ENCODE results near the gene ITGB3.
"Not testable (repeated sequence)": the region's sequence is repeated elsewhere in the genome, so short reads cannot be mapped to it uniquely, and the experiment has no call there.

The ITGB3 gene

DNA sequence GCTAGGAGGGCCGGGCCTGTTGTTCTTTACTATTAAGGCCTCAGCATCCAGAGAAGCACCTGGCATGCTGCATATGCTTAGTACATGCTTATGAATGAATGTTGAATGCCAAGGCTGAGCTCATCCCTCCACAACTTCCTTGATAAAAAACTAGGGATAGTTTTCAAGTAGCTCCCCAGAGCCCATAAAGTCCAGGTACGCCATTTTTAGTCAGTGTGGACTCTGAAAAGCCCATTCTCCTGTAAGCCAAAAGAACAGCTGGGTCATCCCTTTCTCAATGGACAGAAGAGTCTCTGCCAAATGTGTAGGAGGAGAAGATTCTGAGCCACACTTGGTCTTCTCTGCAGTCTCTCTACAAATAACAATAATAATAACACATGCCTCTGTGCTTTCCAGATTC is 8.9 kb upstream of the ITGB3 start:
- no peak for DNase-seq (ENCODE audit: low read depth)

DNA sequence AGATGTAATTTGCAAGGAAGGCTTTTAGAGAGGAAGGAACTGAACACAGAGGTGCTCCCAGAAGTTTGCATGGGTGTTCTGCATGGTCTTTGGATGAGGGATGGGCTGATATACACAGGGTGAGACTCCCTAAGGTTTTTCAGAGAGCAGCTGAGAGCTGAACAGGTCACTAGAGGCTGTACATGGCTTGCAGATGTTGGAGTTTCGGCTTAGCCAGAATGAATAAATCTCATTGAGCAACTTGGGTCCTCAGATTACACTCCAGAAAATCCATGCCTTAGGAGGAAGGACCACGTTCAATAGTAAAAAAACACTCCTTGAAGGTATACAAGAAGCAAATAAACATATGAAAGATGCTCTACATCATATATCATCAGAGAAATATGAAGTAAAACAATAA is 7.5 kb upstream of the ITGB3 start:
- DNase-seq (ENCODE audit: low read depth) = no peak

DNA sequence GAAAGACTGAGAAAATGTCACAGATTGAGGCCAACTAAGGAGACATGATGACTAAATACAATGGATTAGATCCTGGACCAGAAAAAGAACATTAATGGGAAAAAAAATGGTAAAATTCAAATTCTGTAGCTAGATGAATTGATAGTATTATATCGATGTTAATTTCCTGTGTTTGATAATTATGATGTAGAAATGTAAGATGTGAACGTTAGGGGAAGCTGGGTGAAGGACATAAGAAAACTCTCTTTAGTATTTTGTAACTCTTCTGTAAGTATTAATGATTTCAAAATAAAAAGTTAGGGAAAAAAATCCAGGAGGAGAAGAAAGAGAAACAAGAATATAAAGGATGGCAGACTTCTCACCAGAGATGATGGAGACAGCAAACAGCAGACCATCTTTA is 2.8 kb upstream of the ITGB3 start:
- no peak for DNase-seq (ENCODE audit: low read depth)

DNA sequence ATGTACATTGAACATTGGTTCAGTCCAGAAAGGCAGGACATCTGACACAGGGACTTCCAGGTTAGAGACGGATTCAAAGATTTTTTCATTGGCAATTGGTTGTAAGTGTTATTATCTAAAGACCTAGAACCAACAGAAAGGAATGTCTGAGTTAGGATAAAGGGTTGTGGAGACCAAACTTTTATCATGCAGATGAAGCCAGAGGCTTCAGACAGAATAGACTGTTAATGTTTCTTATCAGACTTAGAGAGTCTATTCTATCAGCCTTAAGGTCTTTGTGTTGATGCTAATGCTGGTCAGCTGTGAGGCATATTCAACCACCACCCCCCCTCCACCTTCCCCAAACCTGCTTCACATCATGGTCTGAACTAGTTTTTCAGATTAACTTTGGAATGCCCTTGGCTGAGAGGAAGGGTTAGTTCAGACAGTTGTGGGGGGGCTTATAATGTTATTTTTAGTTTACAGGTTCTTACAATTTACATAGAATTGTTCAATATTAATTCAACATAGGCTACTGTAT is 2.1 kb upstream of the ITGB3 start:
- no peak for DNase-seq (ENCODE audit: low read depth)

DNA sequence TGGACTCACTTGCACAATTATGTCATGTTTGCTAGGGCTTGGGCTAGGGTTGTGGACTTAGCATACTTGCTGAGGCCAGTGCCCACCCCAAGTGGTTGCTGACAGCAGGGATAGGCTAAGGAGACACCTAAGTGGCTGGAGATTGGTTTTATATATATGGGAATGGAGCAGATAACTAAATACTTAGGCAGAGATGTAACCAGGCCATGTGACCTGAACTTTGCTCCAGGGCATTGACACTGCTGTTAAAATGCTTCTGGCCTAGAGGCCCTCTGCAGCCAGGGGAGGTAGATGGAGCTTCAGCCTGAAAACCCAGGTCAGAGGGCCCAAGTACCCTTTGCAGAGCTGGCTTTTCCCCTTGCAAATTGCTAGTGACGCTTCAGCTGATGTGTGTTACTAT is 1.4 kb upstream of the ITGB3 start:
- no peak for DNase-seq (ENCODE audit: low read depth)

DNA sequence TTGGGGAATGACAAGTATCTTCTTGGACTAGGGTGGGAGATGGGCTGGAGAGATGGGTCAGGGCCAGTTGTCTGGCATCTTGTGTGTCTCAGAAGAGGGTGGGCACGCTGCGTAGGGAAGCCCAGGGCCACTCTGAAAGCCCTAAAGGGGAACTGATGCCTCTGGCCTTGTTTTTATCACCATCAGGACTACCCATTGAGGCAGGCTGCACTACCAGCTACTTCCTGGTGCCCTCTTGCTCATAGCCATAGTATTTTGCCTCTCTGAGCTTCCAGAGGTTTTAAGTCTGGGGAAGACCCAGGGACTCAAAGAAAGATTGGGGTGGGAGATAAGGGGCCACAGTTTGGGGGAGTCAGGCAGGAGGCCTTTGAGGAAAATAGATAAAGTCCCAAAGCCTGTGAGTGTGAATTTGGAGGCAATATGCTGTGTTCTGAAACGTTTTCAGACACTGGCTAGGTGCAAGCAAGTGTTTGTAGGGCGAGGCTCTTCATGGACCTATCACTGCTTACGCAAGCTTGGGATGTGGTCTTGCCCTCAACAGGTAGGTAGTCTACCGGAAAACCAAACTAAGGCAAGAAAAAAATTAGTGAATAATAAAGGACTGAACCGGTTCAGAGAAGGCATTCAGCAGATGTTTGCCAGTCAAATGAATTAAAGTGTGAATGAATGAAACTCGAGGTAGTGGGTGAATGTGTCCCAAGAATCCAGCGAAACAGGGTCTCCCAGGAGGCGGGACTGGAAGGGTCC is 688 bp upstream of the ITGB3 start:
- no peak for DNase-seq (ENCODE audit: low read depth)

DNA sequence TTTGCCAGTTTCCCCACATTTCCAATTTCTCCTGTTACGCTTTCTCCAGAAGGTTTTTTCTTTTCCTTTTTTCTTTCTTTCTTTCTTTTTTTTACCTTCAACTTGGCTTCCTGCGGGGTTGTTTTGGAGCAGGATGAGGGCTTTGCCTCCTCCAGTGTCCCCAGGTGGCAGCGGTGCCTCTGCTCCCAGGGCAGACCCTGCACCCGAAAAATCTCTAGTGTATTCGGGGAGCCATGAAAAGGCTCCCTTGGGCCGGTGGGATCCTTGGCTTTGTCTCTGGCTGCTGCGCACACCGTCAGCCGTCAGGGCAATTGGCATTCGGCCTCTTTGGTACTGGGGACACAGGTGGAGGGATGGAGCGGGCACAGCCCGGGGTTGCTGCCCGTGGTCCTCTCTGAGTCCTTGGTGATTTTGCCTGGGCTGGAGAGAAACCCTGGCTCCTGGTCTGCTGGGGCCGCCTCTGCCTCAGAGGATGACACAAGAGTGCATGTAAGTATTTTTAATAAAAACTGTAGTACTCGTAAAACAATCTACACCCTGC is 846 bp downstream of the ITGB3 start:
- DNase-seq (ENCODE audit: low read depth) = no peak

DNA sequence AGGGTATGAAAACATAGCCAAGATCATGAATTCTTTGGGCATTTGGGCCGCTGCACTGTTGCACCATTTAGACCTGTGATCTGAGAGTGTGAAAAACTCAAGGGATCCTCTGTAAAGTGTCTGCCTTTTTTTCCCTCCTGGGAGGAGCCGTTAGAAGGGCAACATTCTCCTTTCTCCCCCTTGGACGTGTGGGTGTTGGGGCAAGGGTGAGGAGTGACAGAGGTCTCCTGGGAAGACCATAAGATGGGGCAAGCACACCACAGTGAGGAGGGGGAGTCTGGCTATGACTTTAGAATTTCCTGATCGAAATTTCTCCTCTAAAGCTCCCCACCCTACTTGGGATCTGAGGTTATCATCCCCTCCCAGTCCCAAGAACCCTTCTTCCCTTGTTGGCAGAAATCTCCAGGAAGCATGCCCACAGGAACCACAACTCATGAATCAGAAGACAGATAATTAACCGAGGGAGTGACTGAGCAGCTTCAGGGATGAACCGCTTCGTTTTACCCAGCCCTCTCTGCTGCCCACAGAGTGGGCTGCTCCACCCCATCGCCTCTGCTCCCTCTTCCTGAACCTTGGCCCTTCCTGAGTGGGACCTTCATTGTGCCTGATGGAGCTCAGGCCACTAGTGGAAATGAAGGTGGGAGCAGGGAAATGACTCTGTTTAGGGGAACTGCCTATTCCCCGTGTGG is 4.2 kb downstream of the ITGB3 start:
- DNase-seq (ENCODE audit: low read depth) = no peak

DNA sequence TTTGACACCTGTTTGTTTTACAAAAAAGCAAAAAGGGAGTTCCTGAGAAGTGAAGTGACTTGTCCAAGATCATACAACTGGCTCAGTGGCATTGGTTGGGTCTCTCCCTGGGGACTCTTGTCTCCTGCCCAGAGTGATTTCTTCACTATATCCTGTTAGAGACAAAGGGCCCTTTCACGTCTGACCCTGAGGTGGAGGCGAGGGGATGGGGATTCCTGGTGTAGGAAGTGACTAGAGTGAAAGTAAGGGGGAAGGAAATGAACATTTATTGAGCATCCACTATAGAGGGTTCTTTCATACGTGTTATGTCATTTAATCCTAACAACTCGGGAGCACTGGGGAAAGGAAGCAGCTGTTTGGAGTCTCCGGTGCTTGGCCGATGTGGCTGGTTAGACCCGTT is 9.0 kb downstream of the ITGB3 start:
- DNase-seq (ENCODE audit: low read depth) = no peak

DNA sequence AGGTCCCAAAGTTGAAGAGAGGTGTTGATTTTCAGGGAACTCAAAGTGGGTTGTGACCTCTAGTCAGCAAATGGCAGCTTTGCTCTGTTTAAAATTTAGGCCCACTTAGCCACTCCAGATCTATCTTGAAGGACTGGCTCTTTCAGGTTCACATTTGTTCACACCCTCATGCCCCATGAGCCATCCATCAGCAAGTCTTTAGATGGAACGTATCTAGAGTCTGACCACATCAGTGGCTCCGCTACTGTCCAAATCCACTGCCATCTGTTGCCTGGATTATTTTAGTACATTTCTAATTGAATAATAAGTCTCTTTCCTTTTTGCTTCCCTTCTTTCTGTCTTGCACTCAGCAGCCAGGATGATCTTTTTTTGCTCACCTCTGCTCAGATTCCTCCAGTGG is 10.5 kb downstream of the ITGB3 start:
- no peak for DNase-seq (ENCODE audit: low read depth)

DNA sequence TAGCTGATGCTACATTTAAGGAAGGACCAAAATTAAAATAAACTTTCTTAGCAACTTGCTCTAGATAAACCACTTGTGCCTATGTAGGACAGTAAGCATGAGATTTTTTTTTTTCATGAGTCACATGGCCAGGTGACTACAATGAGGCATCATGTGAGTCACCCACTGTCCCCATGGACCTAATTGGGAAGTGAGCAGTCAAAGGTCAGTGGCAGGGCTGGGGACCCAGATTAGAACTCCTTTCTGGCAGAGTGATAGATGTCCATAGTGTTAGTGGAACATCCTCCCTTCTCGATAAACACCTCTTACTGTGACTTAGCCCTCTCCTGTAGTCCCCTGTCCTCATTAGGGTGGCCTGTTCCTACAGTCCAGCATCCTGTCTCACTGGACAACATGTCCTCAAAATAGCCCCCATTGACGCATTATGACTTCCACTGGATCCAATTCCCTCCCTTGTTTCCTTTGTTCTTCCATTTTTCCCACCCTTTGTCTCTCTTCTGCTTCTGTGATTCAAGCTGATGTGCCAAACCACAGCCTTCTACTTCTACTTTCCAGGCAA is 12.4 kb downstream of the ITGB3 start:
- DNase-seq (ENCODE audit: low read depth) = no peak

DNA sequence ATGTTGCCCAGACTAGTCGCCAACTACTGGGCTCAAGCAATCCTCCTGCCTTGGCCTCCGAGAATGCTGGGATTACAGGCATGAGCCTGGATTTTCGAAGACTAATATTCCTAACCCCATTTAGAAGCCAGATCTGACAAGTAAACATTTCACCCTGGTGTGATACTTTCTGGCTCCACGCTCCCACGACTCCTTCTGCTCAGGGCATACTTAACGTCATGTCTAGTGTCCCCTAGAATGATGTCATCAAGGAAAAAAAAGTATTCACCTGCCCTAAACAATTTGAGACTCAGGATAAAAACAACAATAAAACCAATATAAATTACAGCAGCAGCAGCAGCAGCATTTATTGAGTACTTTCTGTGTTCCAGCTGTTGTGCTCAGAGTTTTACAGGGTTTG is 13.2 kb downstream of the ITGB3 start:
- DNase-seq (ENCODE audit: low read depth) = no peak

DNA sequence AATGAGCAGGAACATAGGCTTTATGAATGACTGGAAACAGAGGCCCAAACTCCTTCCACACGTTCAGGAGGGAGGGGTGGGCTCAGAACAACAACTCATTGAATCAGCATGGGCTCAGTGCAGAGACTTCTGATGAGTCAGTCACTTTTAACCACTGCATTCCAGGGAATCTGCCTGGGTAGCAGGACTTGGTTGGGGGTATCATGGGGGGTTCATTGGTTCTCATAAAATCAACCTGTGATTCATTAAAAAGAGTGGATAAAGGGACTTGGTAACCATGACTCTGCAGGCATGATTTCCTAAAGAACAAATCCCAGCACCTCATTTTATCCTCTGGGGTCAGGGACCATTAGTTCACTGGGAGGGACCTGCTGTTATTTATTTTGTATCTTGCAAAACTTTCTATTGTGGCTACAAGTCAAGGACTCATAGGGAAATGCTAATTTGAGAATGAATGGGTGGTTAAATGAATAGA is 13.8 kb downstream of the ITGB3 start:
- DNase-seq (ENCODE audit: low read depth) = no peak

DNA sequence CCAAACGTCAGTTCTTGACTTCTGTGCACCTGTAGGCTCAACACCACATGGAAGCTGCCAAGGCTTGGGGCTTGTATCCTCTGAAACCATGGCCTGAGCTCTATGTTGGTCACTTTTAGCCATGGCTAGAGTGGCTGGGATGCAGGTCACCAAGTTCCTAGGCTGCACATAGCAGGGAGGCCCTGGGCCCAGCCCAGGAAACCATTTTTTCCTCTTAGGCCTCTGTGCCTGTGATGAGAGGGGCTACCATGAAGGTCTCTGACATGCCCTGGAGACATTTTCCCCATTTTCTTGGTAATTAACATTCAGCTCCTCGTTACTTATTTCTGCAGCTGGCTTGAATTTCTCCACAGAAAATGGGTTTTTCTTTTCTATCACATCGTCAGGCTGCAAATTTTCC is 15.3 kb downstream of the ITGB3 start:
- DNase-seq (ENCODE audit: low read depth) = not testable (repeated sequence)

DNA sequence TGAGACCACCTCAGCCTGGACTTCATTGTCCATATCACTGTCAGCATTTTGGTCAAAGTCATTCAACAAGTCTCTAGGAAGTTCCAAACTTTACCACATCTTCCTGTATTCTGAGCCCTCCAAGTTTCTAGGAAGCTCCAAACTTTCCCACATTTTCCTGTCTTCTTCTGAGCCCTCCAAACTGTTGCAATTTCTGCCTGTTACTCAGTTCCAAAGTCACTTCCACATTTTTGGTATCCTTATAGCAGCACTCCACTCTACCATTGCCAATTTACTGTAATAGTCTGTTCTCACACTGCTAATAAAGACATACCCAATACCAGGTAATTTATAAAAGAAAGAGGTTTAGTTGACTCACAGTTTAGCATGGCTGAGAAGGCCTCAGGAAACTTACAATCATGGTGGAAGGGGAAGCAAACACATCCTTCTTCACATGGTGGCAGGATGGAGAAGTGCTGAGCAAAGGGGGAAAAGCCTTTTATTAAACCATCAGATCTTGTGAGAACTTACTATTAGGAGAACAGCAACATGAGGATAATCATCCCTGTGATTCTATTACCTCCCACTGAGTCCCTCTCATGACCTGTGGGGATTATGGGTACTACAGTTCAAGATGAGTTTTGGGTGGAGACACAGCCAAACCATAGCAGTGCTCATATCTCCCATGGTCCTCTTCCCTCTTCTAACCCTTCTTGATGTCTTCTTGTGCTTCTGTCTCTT is 16.1 kb downstream of the ITGB3 start:
- DNase-seq (ENCODE audit: low read depth) = not testable (repeated sequence)

DNA sequence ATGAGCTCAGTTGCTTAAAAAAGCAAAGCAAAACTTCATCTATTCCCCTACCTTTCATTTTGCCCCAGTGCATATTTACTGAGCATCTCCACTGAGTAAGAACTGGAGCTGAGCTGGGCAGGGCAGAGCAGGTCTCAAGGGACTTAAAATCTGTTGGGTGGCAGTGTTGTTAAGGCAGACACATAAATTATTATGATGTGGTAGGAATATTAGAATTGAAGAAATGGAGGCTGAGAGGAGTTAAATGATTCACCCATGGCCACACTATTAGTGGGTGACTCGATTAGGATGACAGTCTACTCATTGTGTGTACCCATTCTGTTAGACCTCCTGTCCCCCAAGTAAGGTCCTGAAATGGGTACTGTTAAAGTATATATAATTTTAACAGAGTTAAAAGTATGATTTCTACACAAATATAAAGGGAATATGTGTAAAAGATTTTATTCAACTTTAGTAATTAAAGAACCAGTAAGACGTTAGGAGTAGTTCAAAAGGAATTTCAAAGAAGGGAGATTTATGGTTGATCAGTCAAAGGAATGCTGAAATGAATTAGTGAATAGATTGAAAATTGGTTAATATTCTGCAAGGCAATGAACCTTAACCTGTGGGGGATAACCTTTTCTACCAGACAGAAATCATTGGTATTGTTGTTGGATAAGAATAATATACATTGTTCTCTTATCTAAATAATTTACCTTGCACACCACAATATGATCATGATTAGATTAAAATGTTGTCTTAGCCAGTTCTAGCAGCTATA is 17.5 kb downstream of the ITGB3 start:
- no peak for DNase-seq (ENCODE audit: low read depth)

DNA sequence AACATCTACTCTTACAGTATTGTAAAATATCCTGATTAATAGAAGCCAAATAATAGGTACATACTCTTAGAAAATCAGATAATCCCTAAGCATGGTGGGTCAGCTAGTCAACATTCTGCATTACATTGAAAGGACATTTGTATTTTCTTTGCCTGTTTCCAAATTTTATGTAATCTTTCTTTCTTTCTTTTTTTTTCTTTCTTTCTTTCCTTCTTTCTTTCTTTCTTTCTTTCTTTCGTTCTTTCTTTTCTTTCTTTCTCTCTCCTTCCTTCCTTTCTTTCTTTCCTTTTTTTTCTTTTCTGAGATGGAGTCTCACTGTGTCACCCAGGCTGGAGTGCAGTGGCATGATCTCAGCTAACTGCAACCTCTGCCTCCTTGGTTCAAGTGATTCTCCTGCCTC is 18.9 kb downstream of the ITGB3 start:
- no peak for DNase-seq (ENCODE audit: low read depth)

DNA sequence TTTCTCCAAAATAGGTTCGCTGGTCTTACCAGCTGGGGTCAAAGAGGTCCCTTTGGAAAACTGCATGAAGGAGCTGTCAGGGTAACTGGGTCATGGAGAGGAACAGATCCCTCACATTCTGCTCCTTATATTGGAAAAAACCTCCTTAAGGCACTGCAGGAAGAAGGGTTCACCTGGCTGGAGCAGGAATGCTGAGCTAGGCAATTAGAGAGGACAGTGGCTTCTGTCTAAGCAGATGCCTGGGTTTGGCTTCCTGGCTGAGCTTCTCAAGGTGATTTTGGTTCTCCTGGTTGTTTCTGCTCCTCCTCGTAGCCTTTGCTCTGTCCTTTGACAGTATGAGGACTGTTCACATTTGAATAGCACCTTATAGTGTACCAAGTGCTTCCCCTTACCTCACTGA is 19.6 kb downstream of the ITGB3 start:
- DNase-seq (ENCODE audit: low read depth) = no peak

DNA sequence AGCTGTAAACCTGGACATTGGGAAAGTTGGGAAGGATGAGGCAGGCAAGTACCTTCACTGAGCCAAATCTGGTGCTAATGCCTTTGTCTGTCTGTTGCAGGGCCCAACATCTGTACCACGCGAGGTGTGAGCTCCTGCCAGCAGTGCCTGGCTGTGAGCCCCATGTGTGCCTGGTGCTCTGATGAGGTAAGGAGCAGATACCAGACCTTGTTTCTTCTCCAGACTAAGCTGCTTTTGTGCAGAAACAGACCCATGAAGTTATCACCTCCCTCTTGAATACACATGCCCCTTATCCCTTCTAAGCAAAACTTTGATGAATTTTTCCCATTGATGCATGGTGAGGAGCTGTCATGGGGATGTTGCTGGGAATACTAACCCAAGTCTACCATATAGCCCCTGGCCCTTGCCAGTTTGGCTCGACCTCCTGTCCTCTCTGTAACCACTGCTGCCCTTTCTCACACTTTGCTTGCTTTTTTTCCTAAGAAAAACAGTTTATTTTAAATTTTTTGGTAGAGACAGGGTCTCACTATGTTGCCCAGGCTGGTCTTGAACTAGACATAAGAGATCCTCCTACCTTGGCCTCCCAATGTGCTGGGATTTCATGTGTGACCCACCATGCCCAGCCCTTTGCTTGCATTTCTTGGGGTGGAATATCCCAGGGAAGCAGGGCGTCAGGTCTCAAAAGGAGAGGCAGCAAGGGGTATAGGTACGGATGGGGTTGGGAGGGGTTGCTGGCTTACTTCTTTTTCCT is 20.9 kb downstream of the ITGB3 start:
- DNase-seq (ENCODE audit: low read depth) = no peak

DNA sequence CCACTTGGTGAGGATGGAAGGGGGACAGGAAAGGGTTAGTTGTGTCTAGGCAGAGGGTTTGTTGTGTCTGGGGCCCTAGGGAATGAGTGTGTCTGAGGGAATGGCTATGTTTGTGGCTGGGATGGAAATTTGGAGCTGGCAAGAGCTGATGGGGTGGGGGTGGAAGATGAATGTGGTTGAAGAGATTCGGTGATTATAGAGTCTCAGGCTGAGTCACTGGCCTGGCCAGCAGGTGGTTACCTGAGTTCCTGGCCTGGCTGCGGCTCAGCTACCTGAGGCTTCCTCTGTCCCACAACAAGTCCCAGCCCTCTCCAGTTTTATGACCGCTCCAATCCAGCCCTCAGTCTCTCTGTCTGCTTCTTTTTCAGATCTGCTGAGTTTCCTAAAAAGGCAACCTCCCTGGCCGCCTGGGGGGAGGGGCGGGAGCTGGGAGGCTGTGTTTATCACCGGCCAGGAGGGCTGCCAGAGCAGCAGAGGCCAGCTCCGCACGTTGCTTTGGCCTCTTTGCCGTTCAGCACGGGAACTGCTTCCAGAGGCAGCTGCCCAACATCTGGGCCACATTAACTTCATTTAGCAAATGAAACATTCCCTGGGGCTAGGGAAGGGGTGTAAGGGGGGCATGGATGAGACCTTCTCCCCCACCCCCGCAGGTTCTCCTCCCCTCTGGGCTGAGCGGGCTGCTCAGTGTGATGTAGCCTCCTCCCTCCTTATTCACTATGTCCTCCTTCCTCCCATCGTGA is 21.8 kb downstream of the ITGB3 start:
- no peak for DNase-seq (ENCODE audit: low read depth)

All from stimulated activated CD8-positive, alpha-beta memory T cell treated with anti-CD3 and anti-CD28 coated beads, Interleukin-4, amount 100 ng/mL, for 24 hours (primary cell).